ENCODE measurements around the gene PSMD2.

GRCh38 chr3:184260724-184261269 is 38.2 kb upstream of the PSMD2 start:
- TF ChIP-seq EZH2phosphoT487 (IDR thresholded peaks at IDR 0.05; ENCODE audit: borderline replicate concordance, low read length): no peak
- no peak for TF ChIP-seq CTCF (IDR thresholded peaks at IDR 0.05; ENCODE audit: low read depth, low read length, poor library complexity, severe bottlenecking)
